ENCODE data around the gene PITX1. TPM values are rescaled to one million over a fixed set of nuclear protein-coding genes. Genes with fewer than 3 reads are reported as not detected.

Gene PITX1
- total and polyA plus RNA-seq, 2 donors (not counting 3 experiments of a cell fraction or from before 2014, with no cell fraction given) = 0.48 to 6.0 TPM

- Histone ChIP-seq H3K79me2 (ENCODE audit: control insufficient read depth, insufficient read depth, low read length) (no peaks in the 10 kb centered on the region), H2AFZ (ENCODE audit: low read depth, low read length) (no peak overlapping the region), H3K27me3 (ENCODE audit: control insufficient read depth in 2 of 2, insufficient read depth in 2 of 2, low read length in 2 of 2) (peaks cover 25% of the 10 kb centered on the region in 2 experiments), H3K9ac (replicated peaks; ENCODE audit: extremely low read depth, insufficient read depth, low read length) (no peak overlapping the region), H3K4me1 (ENCODE audit: control insufficient read depth, extremely low read depth, insufficient read depth, low read length) (no peaks in the 10 kb centered on the region), H3K36me3 (ENCODE audit: control insufficient read depth in 2 of 2, extremely low read depth in 1 of 2, insufficient read depth in 2 of 2, low read length in 2 of 2) (no peaks in the 10 kb centered on the region), H3K9me1 (replicated peaks; ENCODE audit: control insufficient read depth, extremely low read depth, insufficient read depth, low read length) (no peaks in the 10 kb centered on the region), H3K4me2 (ENCODE audit: insufficient read depth, low read length) (no peak overlapping the region), H3K4me3 (replicated peaks in 1 of 3; ENCODE audit: insufficient read depth in 1 of 3, low read depth in 1 of 3, low read length in 3 of 3) (no peak overlapping the region), H3K27ac (ENCODE audit: insufficient read depth, low read depth, low read length) (no peak overlapping the region), H4K20me1 (replicated peaks; ENCODE audit: control insufficient read depth, extremely low read depth, insufficient read depth, low read length) (no peaks in the 10 kb centered on the region), H3K9me3 (replicated peaks; ENCODE audit: control insufficient read depth, insufficient read depth, low read length) (no peaks in the 10 kb centered on the region)
- intact Hi-C loops (cut with micrococcal nuclease) = no loop called here
- no TSS peak for BruUV-seq (replicated peaks)
- dilution Hi-C loops (cut with MboI; ENCODE audit: extremely low pct_ligation_motif_present, low sequenced_read_pairs) = no loop called here
- ChIA-PET CTCF (no interaction called here), POLR2A (no interaction called here)
- FAIRE-seq (no peak), DNase-seq (ENCODE audit: low read depth, low spot score) (no peak)
- TF ChIP-seq JUN (IDR thresholded peaks at IDR 0.05; ENCODE audit: borderline replicate concordance, insufficient read depth, insufficient read length, low read depth) (no peak), CTCF (IDR thresholded peaks at IDR 0.05; ENCODE audit: extremely low read depth in 1 of 2, insufficient read depth in 1 of 2, low read depth in 1 of 2, low read length in 2 of 2) (no peak), MAX (IDR thresholded peaks at IDR 0.05; ENCODE audit: insufficient read depth, insufficient read length) (no peak)
These were observed 23.2 kb upstream of the PITX1 start for GRCh38 chr5:135057233-135057632.

- no peak for FAIRE-seq
- dilution Hi-C loops (cut with MboI; ENCODE audit: extremely low pct_ligation_motif_present, low sequenced_read_pairs) (no loop called here), intact Hi-C loops (cut with micrococcal nuclease) (no loop called here)
- Histone ChIP-seq H3K9ac (replicated peaks; ENCODE audit: extremely low read depth, insufficient read depth, low read length) (no peak overlapping the region), H3K4me2 (ENCODE audit: insufficient read depth, low read length) (no peak overlapping the region), H3K4me1 (ENCODE audit: control insufficient read depth, extremely low read depth, insufficient read depth, low read length) (no peaks in the 10 kb centered on the region), H3K36me3 (ENCODE audit: control insufficient read depth in 2 of 2, extremely low read depth in 1 of 2, insufficient read depth in 2 of 2, low read length in 2 of 2) (no peaks in the 10 kb centered on the region), H4K20me1 (replicated peaks; ENCODE audit: control insufficient read depth, extremely low read depth, insufficient read depth, low read length) (no peaks in the 10 kb centered on the region), H3K9me3 (replicated peaks; ENCODE audit: control insufficient read depth, insufficient read depth, low read length) (no peaks in the 10 kb centered on the region), H2AFZ (ENCODE audit: low read depth, low read length) (no peak overlapping the region), H3K9me1 (replicated peaks; ENCODE audit: control insufficient read depth, extremely low read depth, insufficient read depth, low read length) (no peaks in the 10 kb centered on the region), H3K79me2 (ENCODE audit: control insufficient read depth, insufficient read depth, low read length) (no peaks in the 10 kb centered on the region), H3K4me3 (replicated peaks in 1 of 3; ENCODE audit: insufficient read depth in 1 of 3, low read depth in 1 of 3, low read length in 3 of 3) (no peak overlapping the region), H3K27me3 (ENCODE audit: control insufficient read depth in 2 of 2, insufficient read depth in 2 of 2, low read length in 2 of 2) (peaks cover 32 to 33% of the 10 kb centered on the region in 2 experiments), H3K27ac (ENCODE audit: insufficient read depth, low read depth, low read length) (no peak overlapping the region)
- TF ChIP-seq JUN (IDR thresholded peaks at IDR 0.05; ENCODE audit: borderline replicate concordance, insufficient read depth, insufficient read length, low read depth) (no peak), EZH2 (IDR thresholded peaks at IDR 0.05; ENCODE audit: borderline replicate concordance, low read depth, low read length, severe bottlenecking) (no peak), POLR2A (IDR thresholded peaks at IDR 0.05; ENCODE audit: low read depth, low read length) (no peak)
- no TSS peak for BruUV-seq (replicated peaks)
- no peak for DNase-seq (ENCODE audit: low read depth, low spot score)
- POLR2A ChIA-PET = no interaction called here
- CTCF ChIA-PET = no interaction called here
These were observed 22.4 kb upstream of the PITX1 start for GRCh38 chr5:135056316-135057030.
